GM21367 (cell line): ENCODE measurements around the gene HACD1.

Source experiments
- ATAC-seq: cut with Tn5 transposase; IDR thresholded peaks from one replicate; pipeline ENCODE4 v1.9.1; 2021; ENCODE audit not compliant: unreplicated experiment

Gene HACD1, protein sequence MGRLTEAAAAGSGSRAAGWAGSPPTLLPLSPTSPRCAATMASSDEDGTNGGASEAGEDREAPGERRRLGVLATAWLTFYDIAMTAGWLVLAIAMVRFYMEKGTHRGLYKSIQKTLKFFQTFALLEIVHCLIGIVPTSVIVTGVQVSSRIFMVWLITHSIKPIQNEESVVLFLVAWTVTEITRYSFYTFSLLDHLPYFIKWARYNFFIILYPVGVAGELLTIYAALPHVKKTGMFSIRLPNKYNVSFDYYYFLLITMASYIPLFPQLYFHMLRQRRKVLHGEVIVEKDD

DNA sequence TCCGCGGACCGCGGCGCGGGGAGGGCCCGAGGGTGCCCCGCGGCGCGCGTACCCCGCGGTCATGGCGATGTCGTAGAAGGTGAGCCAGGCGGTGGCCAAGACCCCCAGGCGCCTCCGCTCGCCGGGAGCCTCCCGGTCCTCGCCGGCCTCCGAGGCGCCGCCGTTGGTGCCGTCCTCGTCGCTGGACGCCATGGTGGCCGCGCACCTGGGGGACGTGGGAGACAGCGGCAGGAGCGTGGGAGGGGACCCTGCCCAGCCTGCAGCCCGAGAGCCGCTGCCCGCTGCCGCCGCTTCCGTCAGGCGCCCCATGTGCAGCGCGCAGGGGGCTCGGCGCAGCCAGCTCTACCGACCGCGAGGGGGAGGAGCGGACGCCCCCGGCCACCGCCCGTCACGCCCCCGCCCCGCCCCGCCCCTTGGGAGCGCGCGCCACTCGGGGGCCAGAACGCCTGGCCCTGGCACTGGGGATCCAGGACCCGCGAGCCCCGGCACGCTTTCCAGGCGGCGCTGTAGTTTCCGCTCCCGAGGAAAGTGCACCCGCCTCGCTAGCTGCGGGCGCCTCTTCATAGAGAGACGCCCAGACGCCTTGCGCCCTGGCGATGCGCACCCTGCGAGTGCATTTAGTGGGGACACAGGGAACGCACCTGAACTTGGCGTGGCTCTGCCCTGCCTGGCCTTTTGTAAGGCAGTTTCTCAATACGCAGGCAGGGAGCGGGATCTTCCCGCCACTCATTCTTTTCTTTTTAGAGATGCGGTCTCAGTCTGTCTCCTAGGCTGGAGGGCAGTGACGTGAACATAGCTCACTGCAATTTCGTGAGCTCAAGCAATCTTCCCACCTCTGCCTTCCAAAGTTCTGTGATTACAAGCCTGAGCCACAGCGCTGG is at the start of gene HACD1:
Gene HACD1 (minus strand): TSS at position 344 of the 881 bp plus-strand sequence. CDS start 35 bp downstream, at position 309.
- ATAC-seq, result peak; percentile 58

DNA sequence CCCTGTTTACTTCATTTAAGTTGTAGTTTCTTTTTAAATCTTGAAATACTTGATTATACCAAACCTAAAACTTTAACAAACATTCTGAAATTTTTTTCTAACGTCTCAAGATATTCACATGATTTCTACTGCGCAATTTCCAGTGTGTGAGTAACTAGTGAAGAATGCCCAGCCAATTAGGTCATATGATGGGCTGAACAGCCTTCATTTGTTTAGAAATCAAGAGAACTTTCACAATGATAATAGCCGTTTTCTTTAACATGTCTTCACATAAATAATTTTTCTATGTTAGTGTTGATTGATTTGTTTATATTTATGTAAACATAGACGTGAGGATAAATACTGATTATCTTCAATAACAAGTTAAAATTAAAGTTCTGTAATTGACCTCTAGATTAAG is 48.6 kb upstream of the HACD1 start:
- no peak for ATAC-seq

DNA sequence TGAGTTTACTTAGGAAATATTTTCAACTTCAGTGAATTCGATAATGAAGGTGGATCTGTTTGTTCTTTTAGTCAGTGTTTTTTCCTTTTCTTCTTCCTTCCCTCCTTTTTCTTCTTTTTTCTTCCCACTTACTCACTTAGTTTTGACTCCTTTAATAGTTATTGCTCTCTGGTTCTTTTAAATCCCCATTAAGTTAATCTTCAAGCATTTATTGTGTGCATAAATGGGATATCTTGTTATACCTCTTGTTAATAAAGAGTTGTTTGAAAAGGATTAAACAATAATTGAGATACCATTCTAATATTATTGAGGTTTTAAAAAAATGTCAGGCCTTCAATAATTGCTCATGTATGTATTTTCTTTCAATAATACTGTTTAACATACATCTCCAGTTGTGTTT is 46.3 kb upstream of the HACD1 start:
- no peak for ATAC-seq

DNA sequence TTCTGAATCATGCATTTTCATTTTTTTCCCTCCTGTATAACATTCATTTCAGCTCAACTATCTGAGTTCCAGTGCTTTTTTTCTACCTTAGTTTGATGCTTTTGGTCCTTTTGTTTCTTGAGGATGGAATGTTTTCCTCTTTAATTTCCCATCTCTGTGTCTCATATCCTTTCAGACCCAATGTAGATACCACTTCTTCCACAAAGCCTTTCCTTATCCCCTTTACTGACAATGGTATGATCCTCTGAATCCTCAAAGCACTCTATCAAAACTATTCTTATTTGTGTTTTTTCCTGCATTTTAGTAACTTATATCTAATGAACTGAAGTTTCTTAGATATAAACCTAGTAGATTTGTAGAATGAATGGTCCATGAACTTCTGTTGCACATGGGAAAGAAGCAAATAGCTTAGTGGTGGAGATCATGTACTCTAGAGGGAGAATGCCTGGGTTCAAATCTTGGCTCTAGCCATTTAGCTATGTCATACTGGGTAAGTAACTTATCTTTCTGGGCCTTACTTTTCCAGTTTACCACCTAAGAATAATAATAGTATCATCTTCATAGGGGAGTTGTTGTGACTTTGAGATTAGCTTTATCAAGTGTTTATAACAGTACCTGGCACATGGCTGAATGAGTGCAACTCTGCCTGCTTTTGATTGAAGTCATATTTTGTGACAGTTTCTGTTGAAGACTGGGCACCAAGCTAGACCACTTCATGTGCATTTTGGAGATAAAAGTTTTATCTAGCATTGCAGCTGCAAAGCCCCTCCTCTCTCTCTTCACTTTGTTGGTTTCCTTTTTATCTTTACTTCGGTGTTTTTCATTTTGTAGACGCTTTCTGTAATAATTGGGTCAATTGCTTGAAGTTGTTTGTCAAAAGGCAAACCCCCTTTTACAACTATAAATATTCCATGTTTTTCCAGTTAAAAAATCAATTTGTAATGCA is 45.3 kb upstream of the HACD1 start:
- ATAC-seq, result no peak

DNA sequence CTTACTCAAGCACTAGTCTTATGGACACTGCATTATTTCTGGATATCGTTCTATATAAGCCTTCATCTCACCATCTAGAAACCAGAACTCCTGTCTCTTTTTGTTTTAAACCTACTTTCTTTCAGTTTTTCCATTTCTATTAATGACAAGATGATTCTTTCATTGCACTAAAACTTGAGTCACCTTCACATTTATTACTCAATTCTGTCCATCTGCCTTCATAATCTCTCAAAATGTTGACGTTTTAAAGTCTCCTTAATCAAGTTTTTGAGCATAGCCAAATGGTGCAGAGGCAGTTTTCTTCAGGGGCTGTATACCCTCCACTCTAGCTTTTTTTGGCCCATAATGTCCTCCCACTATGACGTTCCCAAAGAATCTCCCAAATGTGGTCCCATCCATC is 44.3 kb upstream of the HACD1 start:
- ATAC-seq, result no peak

DNA sequence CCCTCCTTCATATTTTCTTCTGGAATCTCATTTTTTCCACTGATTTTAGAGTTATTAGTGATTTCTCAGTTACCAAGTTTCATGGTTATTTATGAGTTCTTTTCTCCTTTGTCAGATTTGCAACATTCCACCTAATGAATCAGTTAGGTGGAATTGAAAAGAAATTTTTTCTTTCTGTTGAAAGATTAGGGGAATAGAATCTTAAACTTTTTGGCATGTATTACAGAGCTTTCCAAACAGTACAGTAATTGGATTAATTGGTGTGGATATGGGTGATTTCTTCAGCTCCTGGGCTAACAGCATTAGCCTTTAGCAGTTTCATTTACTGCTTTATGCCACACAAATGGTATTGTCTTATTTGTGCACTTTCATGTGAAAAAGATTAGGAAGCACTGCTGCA is 43.7 kb upstream of the HACD1 start:
- ATAC-seq, result no peak

DNA sequence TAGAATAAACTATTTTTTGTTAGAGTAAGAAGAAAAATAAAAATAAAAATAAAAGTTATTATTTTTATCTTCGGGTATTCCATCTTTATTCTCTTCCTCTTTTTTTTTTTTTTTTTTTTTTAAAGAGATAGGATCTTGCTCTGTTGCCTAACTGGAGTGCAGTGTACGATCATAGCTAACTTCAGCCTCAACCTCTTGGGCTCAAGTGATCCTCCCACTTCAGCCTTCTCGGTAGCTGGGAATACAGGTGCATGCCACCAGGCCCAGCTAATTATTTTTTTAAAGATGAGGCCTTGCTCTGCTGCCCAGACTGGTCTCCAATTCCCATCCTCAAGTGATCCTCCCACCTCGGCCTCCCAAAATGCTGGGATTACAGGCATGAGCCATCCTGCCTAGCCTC is 42.2 kb upstream of the HACD1 start:
- ATAC-seq, result no peak

DNA sequence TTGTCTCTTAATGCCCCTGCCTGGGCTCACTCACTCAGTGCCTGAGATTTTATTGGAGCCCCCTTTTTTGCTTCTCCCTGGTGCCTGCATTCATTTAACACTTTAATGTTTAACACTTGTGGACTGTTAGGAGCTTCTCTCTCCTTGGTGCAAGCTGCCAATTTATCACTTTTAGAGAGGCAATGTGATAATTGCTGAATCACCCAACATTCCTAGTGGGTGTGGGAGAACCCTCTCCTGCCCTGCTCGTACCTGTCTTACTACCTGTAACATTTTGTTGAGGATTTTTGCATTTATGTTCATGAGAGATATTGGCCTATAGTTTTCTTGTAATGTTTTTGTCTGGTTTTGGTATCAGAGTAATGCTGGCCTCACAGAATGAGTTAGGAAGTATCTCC is 39.9 kb upstream of the HACD1 start:
- no peak for ATAC-seq

DNA sequence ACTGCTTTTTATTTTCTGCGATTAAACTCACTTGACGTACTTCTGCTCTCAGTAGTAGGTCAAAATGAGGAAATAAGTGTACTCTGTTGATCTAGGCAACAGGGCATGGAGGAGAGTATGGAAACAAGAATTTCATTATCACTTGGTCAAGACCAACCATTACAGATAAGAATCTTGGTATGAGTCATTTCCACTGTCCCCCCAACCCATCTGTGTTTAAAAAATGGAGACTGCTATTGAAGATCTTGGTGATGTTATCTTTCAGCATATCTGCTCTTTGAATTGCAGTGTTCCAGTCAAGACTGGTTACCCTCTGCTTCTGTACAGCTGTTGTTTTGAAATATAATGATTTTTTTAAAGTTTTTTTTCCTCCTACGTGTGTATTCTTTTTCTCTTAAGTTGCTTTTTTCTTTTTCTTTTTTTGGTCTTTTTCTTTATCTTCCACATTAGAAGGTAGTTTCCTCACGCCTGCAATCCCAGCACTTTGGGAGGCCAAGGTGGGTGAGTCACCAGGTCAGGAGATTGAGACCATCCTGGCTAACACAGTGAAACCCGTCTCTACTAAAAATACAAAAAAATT is 38.5 kb upstream of the HACD1 start:
- peak; percentile 85 for ATAC-seq

DNA sequence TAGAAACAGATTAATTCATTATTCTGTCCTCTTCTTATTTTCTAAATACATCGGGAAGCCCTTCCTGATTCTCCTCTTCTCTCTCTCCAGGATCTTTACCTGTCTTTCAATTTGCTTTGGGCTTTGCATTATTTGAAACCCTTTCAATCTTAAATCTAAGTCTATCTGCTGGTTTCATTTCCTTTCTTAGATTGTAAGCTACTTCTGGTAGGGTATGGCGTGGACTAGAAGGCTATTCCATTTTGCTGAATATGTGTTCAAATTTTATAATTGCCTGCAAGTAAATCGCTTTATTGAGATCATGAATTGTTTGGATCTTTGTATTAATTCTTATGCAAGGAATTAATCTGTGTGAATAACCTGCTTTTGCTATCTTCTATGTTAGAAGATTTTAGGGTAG is 37.8 kb upstream of the HACD1 start:
- ATAC-seq, result no peak

DNA sequence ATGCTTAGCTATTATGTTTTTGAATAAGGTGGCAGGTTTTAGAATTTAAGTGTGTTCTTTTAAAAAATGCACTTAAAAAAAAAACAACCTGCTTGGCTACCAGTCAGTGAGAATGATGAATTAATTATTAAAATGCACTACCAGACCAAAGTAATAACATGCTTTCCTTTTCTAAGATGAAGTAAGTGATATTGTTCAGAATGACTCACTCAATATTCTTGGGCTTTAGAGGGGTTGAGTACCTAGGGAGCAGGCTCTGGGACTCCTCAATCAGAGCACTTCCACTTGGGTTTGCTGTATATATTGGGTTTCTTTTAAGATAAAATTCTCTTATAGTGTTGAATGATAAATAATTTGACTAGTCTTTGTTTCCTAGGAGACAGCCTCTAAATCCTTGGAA is 35.4 kb upstream of the HACD1 start:
- no peak for ATAC-seq

DNA sequence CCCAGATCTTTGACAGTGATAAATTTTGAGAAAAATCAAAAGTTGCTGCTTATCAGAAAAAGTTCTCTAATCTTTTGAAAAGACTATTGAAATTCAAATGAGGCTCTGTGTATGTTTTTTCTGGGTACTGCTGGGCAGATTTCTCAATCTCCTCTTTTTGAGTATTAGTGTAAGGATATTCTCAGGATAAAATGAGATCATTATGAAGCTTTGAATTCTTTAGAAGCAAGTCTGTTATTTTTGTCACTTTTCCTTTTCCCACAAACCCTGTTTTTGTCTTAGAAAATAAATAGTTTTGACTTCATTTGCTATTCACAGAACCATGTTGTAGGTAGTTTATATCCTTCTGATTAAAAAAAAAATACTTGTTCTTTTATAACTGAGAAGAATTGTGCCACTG is 34.7 kb upstream of the HACD1 start:
- no peak for ATAC-seq

DNA sequence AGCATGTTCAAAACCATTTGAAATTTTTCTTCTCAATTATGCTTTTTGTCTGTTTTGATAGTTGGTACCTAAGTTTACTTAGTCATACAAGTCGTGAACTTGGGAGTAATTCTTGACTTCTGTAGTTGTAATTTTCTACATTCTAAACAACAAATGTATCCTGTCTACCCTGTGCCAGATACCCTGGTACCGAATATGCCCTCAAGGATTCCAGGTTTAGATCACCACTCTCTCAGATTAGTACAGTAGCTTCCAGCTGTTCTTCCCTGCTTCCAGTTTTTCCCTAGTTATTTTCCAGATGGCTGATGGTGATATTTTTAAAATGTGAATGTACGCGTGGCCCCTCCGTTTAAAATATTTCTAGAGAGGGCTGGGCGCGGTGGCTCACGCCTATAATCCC is 33.2 kb upstream of the HACD1 start:
- ATAC-seq, result no peak

DNA sequence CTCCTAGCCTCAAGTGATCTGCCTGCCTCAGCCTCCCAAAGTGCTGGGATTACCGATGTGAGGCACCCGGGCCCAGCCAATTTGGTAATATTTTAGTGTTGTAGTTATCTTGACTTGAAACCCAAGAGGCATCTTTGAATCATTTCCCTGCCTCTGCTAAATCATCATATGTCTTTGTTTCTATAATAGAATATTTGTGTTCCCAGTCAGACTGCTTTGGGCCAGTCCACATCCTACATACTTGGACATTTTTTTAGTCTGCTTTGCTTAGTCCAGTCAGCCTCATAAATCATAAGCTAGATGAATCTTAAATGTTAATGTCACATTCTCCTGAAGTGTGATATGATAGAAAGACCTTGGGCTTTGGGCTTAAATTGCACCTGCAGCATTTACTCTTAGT is 32.7 kb upstream of the HACD1 start:
- no peak for ATAC-seq

DNA sequence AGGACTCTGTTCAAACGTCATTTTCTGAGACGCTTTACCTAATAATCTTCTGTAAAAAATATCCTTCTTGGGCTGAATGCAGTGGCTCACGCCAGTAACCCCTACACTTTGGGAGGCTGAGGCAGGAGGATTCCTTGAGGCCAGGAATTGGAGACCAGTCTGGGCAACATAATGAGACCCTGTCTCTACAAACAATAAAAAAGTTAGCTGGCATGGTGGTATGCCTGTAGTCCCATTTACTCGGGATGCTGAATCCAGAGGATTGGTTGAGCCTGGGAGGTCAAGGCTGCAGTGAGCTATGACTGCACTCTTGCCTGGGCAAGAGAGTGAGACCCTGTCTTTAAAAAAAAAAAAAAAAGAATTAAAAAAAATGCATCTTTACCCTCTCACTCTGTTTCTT is 31.9 kb upstream of the HACD1 start:
- no peak for ATAC-seq

DNA sequence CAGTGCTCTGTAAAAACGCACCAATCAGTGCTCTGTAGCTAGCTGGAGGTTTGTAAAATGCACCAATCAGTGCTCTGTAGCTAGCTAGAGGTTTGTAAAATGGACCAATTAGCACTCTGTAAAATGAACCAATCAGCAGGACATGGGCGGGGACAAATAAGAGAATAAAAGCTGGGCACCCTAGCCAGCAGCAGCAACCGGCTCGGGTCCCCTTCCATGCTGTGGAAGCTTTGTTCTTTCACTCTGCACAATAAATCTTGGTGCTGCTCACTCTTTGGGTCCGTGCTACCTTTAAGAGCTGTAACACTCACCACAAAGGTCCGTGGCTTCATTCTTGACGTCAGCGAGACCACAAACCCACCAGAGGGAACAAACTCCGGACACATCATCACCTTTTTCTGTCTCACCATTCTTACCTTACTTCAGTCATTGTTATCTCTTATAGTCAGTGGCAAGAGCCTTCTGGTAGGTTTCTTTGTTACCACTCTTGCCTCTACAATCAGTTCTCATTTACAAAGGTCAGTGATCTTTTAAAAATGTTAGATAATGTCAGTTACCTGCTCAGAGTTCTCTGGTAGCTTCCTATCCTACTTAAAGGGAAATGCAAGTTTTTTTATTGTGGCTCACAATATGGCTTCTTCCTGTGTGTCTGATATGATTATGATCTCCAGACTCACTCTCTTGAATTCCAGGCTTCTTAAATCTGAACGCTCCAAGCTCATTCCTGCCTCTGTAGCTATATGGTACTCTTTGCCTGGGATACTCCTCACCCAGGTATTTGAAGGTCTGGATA is 31.3 kb upstream of the HACD1 start:
- ATAC-seq, result no peak

DNA sequence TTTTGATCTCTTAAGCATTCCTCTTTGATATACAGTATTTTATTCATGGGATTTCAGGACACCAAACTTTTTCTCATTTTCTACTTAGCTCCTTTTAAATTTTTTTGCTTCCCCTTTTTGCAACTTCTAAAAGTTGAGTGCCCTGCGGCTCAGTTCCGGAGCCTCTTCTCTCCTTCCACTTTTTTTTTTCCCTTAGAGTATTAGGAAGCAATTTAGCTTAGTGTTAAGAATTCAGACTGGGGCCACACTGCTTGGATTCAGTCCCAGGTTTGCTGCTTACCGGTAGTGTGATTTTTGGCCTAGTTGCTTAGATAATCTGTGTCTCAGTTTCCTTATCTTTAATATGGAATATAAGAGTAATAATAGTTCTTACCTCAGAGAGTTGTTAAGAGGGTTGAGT is 30.2 kb upstream of the HACD1 start:
- no peak for ATAC-seq

DNA sequence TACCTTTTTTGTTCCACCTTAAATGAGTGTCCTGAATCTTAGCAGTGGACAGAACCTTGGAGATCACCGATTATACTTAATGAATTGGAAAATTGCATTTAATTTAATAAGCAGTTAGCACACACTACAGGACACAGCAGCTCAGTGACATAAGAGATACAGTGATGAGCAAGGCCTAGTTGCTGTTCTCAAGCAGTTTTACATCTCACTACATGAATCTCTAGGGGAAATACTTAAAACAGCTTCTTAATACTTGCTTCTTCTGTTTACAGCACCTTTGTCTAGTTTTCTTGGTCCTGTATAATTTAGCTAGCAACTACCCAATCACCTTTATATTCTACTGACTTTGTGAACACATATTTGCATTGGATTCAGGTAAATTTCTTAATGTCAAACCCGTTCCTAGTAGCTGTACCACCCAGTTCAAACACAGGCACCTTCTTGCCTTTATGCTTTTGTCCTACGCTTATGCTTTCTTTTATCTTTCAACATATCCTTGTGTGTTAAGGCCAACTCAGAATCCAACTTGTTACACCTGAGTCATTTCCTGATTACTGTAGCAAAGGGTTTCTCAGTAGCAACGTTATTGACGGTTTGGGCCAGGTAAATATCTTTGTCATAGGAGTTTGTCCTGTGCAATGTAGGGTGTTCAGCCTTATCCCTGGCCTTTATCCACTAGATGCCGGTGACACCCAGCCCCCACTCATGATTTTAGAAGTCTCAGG is 28.6 kb upstream of the HACD1 start:
- no peak for ATAC-seq

DNA sequence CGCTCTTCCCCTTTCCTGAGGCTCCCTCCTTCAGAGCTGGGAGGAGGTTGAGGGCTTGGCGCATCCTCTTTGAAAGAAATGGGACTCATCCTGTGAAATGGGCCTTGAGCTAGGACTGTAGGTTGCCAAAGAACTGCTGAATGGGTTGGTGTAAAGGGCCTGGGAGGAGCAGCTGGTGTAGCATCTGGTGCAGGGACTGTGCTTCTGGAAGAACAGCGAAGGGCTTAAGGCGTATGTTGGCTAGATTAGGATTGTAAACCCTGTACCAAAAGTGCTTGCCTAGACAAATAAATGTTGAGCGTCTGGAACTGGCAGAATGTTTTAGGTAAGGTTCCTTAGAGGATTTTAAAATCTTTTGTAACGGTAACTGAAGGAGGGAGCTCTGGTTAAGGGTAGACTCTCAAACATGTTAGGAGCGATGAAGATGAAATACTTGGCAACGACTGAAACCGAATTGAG is 27.3 kb upstream of the HACD1 start:
- ATAC-seq, result peak; percentile 27
